NCI-H1105 treated with DMSO at 0.1 percent for 48 hours (cell line): ENCODE measurements around the gene TNRC18.
A peak's percentile ranks its signal among the peaks of the same experiment; 100 is the strongest.
"Not testable (repeated sequence)": the region's sequence is repeated elsewhere in the genome, so short reads cannot be mapped to it uniquely, and the experiment has no call there.

ENCODE experiments used
- DNase-seq: peaks from one replicate; lab custom pipeline; 2025; lab: John Stamatoyannopoulos, UW

Gene TNRC18

GRCh38 chr7:5375925-5376324 is 47.7 kb downstream of the TNRC18 start:
- no peak for DNase-seq

- DNase-seq = no peak
These were observed 49.2 kb downstream of the TNRC18 start for GRCh38 chr7:5374464-5374863.

- no peak for DNase-seq
These were observed 50.3 kb downstream of the TNRC18 start for GRCh38 chr7:5373300-5373699.

GRCh38 chr7:5370454-5371353 is 52.9 kb downstream of the TNRC18 start:
- DNase-seq = no peak

- DNase-seq = no peak
These were observed 56.0 kb downstream of the TNRC18 start for GRCh38 chr7:5367661-5368060.

- peak; percentile 74 for DNase-seq
These were observed 57.5 kb downstream of the TNRC18 start for GRCh38 chr7:5365976-5366625.

- no peak for DNase-seq
These were observed 59.9 kb downstream of the TNRC18 start for GRCh38 chr7:5363729-5364128.

GRCh38 chr7:5362466-5362865 is 61.2 kb downstream of the TNRC18 start:
- DNase-seq = no peak

- no peak for DNase-seq
These were observed 62.0 kb downstream of the TNRC18 start for GRCh38 chr7:5361446-5362127.

GRCh38 chr7:5360971-5361370 is 62.7 kb downstream of the TNRC18 start:
- no peak for DNase-seq

- DNase-seq = no peak
These were observed 63.2 kb downstream of the TNRC18 start for GRCh38 chr7:5360451-5360850.

- DNase-seq = not testable (repeated sequence)
These were observed 63.6 kb downstream of the TNRC18 start for GRCh38 chr7:5360021-5360420.

- DNase-seq = no peak
These were observed 64.3 kb downstream of the TNRC18 start for GRCh38 chr7:5359344-5359743.

- no peak for DNase-seq
These were observed 65.7 kb downstream of the TNRC18 start for GRCh38 chr7:5357951-5358350.

- no peak for DNase-seq
These were observed 66.9 kb downstream of the TNRC18 start for GRCh38 chr7:5356751-5357119.

- no peak for DNase-seq
These were observed 69.0 kb downstream of the TNRC18 start for GRCh38 chr7:5354460-5355232.

GRCh38 chr7:5352440-5353010 is 71.1 kb downstream of the TNRC18 start:
- DNase-seq = no peak

- DNase-seq = no peak
These were observed 71.9 kb downstream of the TNRC18 start for GRCh38 chr7:5351507-5352265.

GRCh38 chr7:5350600-5351385 is 72.8 kb downstream of the TNRC18 start:
- DNase-seq = no peak

GRCh38 chr7:5350174-5350463 is 73.5 kb downstream of the TNRC18 start:
- DNase-seq = no peak
